ENCODE measurements around the gene ADAM15.

Gene ADAM15
- 18.7 to 28.6 (median 20.3) reads per million in 4 donors for total RNA-seq

- DNase-seq = peak; percentile 71 to 81 (median 73)
Measured at GRCh38 chr1:155050560-155051341, at the start of gene ADAM15. Gene ADAM15, plus strand, starts transcription at chr1:155051316. Its CDS starts 71 bp downstream, at chr1:155051387.

- DNase-seq = no peak
Measured at GRCh38 chr1:155001425-155001674, 49.8 kb upstream of the ADAM15 start.

- peak; percentile 95 to 98 (median 97) for DNase-seq
Measured at GRCh38 chr1:155001675-155002463, 49.2 kb upstream of the ADAM15 start.

DNA sequence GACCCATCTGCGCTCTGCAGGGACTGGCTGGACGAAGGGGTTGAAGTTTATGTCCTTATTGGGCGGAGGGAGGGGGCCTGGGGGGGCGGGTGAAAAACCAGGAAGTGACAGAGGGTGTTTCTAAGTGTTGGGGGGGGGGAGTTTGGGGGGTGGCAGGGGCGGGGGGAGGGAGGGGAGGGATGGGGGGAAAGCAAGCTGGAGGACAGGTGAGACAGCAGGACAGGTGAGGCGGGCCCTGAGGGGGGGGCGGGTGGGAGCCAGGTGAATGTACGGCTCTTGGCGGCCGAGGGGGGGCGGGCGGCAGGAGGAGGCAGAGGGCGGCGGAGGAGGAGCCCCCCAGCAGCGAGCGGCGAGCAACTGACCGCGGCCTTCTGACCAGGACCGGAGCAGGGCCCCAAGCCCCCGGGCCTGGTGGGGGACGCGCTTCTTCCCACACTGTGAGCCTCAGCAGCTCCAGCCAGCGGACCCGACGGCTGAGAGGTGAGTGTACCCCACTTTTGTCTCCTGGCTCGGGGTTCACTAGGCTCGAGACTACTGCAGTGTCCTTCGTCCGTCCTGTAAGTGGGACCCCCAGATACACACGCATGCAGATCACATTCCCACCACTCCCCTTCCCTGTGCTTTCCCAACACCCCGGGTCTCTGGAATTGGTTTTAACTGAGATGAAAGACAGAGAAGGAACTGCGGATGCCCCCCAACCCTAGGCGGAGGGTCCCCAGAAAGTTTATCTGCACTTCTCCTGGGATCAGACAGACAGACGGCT, 48.5 kb upstream of the ADAM15 start, which contains the start of gene ZBTB7B:
TSS of gene ZBTB7B (plus strand) at position 339 of the 763 bp plus-strand sequence. CDS start 11,859 bp downstream, outside the sequence.
- DNase-seq = no peak

- DNase-seq = no peak
Measured at GRCh38 chr1:155003227-155003765, 47.8 kb upstream of the ADAM15 start.

DNA sequence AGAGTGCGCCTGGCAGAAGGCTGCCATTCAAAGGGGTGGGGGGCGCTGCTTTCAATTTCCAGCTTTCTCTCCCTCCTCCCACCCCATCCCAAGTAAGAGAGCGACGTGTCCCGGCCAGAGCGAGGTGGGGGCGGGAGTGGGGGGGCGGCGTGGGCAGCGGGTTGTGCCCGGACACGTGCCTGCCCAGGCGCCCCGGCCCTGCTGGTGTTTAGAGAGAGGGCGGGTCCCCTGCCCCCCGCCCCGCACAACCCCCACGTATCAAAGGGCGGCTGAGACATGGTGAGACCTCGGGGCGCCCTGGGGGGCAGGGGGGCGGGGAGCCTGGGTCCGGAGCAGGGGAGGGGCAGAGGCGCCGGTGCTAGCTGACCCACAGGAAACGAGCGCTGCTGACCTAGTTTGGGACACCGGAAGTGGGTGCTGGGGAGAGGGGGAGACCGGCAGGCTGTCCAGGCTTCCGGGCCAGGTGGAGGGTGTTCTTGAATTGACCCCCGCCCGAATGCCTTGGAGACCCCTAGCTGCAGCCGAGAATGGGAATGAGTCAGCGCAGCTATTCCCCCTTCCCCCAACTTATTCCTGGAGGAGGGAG, 47.3 kb upstream of the ADAM15 start:
- DNase-seq = peak in 1 of 5 donors; percentile 49

- DNase-seq = peak in 1 of 5 donors; percentile 63
Measured at GRCh38 chr1:155004352-155005075, 46.6 kb upstream of the ADAM15 start.

- DNase-seq = peak in 2 of 5 donors; percentile 32 to 54
Measured at GRCh38 chr1:155005076-155006011, 45.8 kb upstream of the ADAM15 start.

- peak in 1 of 5 donors; percentile 70 for DNase-seq
Measured at GRCh38 chr1:155006601-155007101, 44.5 kb upstream of the ADAM15 start.

GRCh38 chr1:155007251-155007828, 43.8 kb upstream of the ADAM15 start:
- no peak for DNase-seq

DNA sequence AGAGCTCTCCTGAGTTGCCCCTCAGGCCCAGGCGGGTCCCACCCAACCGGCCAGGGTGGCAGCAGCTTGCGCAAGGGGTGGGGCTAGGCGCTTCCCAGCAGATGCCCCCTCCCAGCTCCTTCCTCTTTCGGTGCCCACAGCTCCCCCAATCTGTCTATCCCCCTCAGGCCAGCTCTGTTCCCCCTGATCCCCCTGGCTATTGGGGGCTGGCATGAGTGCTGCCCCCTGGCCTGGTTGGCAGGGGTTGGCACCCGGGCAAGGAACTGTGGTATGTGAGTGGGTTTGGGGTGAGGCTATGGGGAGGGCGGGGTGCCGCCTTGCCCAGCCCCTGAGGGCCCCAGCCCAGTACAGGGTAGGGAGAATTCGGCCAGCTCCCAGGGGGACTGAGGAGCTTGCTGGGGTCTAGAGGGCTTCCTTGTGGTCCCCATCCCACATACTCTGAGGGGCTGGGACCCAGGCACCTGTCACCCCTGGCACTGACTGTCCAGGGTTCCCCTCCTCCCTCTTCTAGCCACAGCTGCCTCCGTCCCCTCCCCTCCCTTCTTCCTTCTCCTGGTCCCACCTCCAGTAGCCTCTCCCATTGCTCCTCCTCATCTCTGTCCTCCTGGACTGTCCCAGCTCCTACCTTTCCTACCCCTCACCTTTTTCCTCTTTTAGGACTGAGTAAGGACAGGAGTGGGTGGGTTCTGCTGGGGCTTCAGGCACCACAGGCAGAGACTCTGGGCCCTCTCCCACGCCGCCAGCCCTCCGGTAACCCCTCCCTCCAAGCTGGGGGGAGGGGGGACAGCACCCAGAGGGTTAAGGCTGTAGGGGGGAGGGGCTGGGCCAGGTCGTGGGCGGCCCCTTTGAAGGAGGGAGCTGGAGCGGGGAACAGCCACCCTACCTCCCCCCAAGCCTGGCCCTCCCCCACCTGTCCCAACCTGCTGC, 42.8 kb upstream of the ADAM15 start:
- peak in 1 of 5 donors; percentile 81 for DNase-seq

- DNase-seq = no peak
Measured at GRCh38 chr1:155009221-155009711, 41.9 kb upstream of the ADAM15 start.

DNA sequence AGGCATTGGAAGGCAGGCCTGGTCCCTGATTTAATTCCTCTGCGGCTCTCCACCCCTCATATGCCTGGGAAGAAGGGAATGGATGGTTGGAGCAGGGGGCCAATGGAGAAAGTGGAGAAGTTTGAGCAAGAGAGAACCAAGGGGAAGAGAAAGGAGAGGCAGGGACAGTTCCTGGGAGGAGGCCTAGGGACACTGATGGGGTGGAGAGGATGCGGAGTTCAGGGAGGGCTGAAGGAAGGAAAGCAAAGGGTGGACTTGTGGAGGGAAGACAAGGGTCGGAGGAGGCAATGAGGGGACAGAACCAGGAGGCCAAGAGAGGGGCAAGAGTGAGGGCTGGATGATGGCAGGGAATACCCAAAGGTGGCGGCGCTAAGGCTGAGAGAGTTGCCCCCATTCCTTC, 41.4 kb upstream of the ADAM15 start:
- DNase-seq = no peak

- no peak for DNase-seq
Measured at GRCh38 chr1:155010211-155010918, 40.8 kb upstream of the ADAM15 start.

GRCh38 chr1:155011004-155011416, 40.1 kb upstream of the ADAM15 start:
- no peak for DNase-seq

GRCh38 chr1:155011437-155012025, 39.6 kb upstream of the ADAM15 start:
- no peak for DNase-seq

DNA sequence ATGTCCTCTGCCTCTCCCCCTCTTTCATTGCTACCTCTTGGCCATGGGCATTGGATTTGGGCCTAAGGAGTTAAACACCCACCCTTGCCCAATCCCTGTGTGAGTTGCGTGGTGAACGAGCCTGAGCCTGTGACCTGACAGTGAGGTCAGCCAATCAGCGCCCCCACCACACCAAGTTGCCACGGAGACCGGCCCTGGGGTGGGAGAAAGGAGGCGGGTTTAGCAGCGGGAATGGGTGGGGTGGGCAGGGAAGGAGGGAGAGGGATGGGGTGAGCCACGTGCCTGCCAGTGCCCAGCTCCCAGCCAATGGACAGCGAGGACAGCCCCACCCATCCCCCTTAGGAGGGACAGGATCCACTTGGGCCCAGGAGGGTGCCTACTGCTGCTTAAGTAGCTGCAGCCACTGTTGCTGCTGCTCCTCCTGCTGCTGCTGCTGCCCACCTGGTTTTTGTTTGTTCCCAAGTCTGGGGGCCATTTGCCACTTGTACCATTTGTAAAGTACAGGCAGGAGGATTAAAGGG, 39.0 kb upstream of the ADAM15 start:
- peak in 1 of 5 donors; percentile 64 for DNase-seq

Measured in T-helper 1 cell (primary cell).